GM19043 (cell line): ENCODE data around the gene PACRG.

Experiments
- ATAC-seq: cut with Tn5 transposase; IDR thresholded peaks from one replicate; pipeline ENCODE4 v1.9.1; 2021; ENCODE audit warnings: low read depth; ENCODE audit not compliant: unreplicated experiment

PACRG gene

GRCh38 chr6:163226836-163227485 lies 499.2 kb downstream of the PACRG start:
- ATAC-seq: no peak

- ATAC-seq: no peak
These were observed 500.3 kb downstream of the PACRG start for GRCh38 chr6:163228041-163228440.

GRCh38 chr6:163229050-163229449 lies 501.3 kb downstream of the PACRG start:
- no peak for ATAC-seq

- ATAC-seq: no peak
These were observed 503.1 kb downstream of the PACRG start for GRCh38 chr6:163230901-163231300.

GRCh38 chr6:163231356-163232014 lies 503.7 kb downstream of the PACRG start:
- ATAC-seq: no peak

GRCh38 chr6:163232015-163232523 lies 504.3 kb downstream of the PACRG start:
- ATAC-seq: no peak

- no peak for ATAC-seq
These were observed 504.9 kb downstream of the PACRG start for GRCh38 chr6:163232649-163233048.

- ATAC-seq: no peak
These were observed 509.3 kb downstream of the PACRG start for GRCh38 chr6:163237110-163237509.

GRCh38 chr6:163239572-163240340 lies 512.0 kb downstream of the PACRG start:
- ATAC-seq: no peak

- ATAC-seq: no peak
These were observed 512.8 kb downstream of the PACRG start for GRCh38 chr6:163240556-163240955.

- no peak for ATAC-seq
These were observed 513.9 kb downstream of the PACRG start for GRCh38 chr6:163241683-163242082.

- no peak for ATAC-seq
These were observed 515.3 kb downstream of the PACRG start for GRCh38 chr6:163243083-163243482.

- ATAC-seq: no peak
These were observed 516.2 kb downstream of the PACRG start for GRCh38 chr6:163243692-163244589.

GRCh38 chr6:163248051-163248450 lies 520.3 kb downstream of the PACRG start:
- ATAC-seq: no peak

- ATAC-seq: no peak
These were observed 521.9 kb downstream of the PACRG start for GRCh38 chr6:163249651-163250101.

GRCh38 chr6:163250116-163250515 lies 522.3 kb downstream of the PACRG start:
- ATAC-seq: no peak

- ATAC-seq: no peak
These were observed 524.4 kb downstream of the PACRG start for GRCh38 chr6:163252061-163252591.

- ATAC-seq: no peak
These were observed 525.9 kb downstream of the PACRG start for GRCh38 chr6:163253556-163254213.

- ATAC-seq: no peak
These were observed 526.6 kb downstream of the PACRG start for GRCh38 chr6:163254341-163254835.
